MM.1S (cell line): ENCODE measurements around the gene ZMIZ1.

ENCODE experiments used
- CTCF ChIP-seq: fragments of 300-600 bp; sonication (generic); IDR thresholded peaks from 2 replicates; pipeline ENCODE4 v1.5.1; 2016; ENCODE audit warnings: antibody characterized with exemption, low read length, mixed read lengths
- EZH2 ChIP-seq: fragments of 300-600 bp; sonication (generic); optimal IDR thresholded peaks from 2 replicates; pipeline ENCODE3; 2017; ENCODE audit warnings: low read depth, mild to moderate bottlenecking, antibody characterized with exemption, low read length, mixed read lengths
- EZH2phosphoT487 ChIP-seq: fragments of 300-600 bp; sonication (generic); IDR thresholded peaks from 2 replicates; pipeline ENCODE4 v1.6.1; 2018; ENCODE audit warnings: antibody characterized with exemption, low read length

- TF ChIP-seq CTCF (no peak), EZH2 (no peak), EZH2phosphoT487 (no peak)
Measured at GRCh38 chr10:79275105-79275430, 206.3 kb downstream of the ZMIZ1 start.
